Kidney tubule cell (primary cell): ENCODE data around the gene LKAAEAR1.

ENCODE experiments used
- DNase-seq: peaks from one replicate; pipeline ENCODE4 v3.0.0-alpha.2; 2018; ENCODE audit warnings: low spot score

Gene LKAAEAR1

DNA sequence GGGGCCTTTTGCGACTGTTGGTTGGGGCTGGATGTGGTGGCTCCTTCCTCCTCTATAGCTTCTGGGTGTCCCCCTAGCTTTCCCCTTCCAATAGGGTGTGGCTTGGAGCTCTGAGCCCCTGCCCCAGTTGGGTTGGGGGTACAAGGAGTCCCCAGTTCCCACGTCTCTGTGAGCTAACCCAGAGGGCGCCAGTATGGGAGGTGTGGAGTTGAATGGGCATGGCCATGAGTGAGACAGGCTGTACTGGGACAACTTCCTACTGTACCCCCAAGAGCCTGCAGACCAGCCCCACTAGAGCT, 47.0 kb downstream of the LKAAEAR1 start:
- no peak for DNase-seq

- no peak for DNase-seq
Measured at GRCh38 chr20:64036346-64037198, 47.6 kb downstream of the LKAAEAR1 start.

GRCh38 chr20:64035933-64036345, 48.3 kb downstream of the LKAAEAR1 start, which contains the start of gene C20orf204:
Gene C20orf204 (plus strand): TSS chr20:64036182. CDS start chr20:64036324, 142 bp downstream.
- no peak for DNase-seq

DNA sequence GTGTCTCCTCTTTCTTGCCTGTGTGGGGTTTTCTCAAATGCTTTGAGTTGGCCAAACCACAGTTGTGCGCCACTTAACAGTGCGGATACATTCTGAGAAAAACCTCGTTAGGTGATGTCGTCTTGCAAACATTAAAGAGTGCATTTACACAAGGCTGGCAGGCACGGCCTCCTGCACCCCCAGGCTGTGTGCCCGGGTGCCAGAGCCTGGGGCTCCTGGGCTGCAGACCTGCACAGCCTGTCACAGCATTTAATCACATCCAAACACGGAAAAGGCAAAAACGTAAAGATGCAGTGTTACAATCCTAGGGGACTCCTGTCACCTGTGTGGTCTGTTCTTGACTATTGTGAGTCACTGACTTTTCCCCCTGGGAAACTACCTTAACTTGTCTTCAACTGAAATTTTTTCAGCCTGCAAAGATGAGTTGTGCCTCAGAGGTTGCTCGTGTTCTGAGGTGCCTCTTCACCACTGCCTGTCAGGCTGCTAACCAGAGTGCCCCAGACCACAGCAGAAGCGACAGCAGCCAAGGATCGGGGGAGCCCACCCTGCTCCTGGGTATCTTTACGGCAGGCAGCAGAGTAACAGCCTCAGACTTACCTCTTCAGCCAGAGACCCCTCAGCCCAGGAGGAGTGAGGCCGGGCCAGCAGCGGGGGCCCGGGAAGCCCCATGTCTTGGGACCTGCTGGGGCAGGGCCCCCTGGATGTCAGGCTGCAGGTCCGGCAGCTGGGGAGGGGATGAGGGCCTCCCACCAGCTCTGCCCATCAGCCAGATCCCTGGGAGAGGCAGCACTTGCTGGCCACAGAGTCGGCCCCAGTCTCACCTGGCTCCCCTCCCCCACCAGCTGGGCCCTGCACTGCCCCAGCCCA, 48.9 kb downstream of the LKAAEAR1 start:
- no peak for DNase-seq

GRCh38 chr20:64033981-64034493, 50.2 kb downstream of the LKAAEAR1 start:
- DNase-seq: no peak
